Fibroblast of skin of back (primary cell): Measurements from ENCODE around the gene BLACAT1.
"Not testable (repeated sequence)": the region's sequence is repeated elsewhere in the genome, so short reads cannot be mapped to it uniquely, and the experiment has no call there.

Experiments used
- DNase-seq: peaks from one replicate; pipeline ENCODE4 v3.0.0-alpha.2; 2013

BLACAT1 gene

DNA sequence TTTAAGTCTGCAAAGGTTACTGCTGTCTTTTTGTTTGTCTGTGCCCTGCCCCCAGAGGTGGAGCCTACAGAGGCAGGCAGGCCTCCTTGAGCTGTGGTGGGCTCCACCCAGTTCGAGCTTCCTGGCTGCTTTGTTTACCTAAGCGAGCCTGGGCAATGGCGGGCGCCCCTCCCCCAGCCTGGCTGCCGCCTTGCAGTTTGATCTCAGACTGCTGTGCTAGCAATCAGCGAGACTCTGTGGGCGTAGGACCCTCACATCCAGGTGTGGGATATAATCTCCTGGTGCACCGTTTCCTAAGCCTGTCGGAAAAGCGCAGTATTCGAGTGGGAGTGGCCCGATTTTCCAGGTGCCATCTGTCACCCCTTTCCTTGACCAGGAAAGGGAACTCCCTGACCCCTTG is 49.6 kb downstream of the BLACAT1 start:
- DNase-seq: not testable (repeated sequence)
